GM10266 (cell line): Measurements from ENCODE around the gene CUTA.

Experiments
- DNase-seq: peaks from one replicate; pipeline ENCODE4 v3.0.0; 2012; ENCODE audit errors: extremely low spot score
- CTCF ChIP-seq: IDR thresholded peaks from 2 replicates; pipeline ENCODE4 v1.5.1; 2012; ENCODE audit warnings: mild to moderate bottlenecking, low read depth; ENCODE audit not compliant: control insufficient read depth, insufficient read depth; ENCODE audit errors: missing control alignments

Gene CUTA

GRCh38 chr6:33431880-33432541 is 14.1 kb upstream of the CUTA start:
- no peak for TF ChIP-seq CTCF
- DNase-seq: peak; percentile 55

- no peak for TF ChIP-seq CTCF
- DNase-seq: peak; percentile 95
Observed at GRCh38 chr6:33430991-33431879, 13.3 kb upstream of the CUTA start.

- TF ChIP-seq CTCF: no peak
- DNase-seq: no peak
Observed at GRCh38 chr6:33430334-33430733, 12.4 kb upstream of the CUTA start.

GRCh38 chr6:33429750-33430052 is 11.8 kb upstream of the CUTA start:
- DNase-seq: no peak
- TF ChIP-seq CTCF: no peak

DNA sequence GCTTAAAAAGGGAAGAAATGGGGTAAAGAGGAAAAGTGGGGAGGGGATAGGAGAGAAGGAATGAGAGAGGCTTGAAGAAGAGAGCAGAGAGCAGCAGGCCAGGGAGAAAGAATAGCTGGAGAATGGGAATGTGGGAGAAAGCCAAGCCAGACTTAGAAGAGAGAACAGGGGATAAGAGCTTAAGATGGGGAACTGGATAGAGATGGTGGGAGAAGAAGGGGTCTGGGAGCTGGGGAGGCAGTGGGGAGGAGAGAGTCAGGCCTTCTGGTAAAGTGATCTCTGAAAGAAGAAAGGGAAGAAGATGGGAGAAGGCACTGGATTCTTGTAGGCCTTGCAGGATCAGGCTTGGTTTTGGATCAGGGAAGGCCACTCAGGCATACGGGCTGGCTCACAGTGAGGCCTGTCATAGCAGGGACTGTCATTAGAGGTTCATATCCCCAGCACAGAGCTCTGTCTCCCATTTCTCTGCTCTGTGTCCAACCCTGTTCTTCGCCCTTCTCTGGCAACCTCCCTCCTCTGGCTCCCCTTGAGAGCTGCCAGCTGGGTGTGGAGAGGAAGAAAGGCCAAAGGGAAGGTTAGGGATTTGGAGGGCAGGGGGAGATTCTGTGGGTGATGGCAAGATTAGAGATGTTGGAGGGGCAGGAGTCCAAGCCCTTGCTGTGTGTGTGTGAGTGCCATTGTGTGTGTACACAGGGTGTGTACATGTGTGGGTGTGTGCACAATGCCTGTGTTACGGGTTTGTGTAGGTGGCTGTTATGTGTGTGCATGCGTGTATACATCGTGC is 11.3 kb upstream of the CUTA start:
- TF ChIP-seq CTCF: no peak
- no peak for DNase-seq

DNA sequence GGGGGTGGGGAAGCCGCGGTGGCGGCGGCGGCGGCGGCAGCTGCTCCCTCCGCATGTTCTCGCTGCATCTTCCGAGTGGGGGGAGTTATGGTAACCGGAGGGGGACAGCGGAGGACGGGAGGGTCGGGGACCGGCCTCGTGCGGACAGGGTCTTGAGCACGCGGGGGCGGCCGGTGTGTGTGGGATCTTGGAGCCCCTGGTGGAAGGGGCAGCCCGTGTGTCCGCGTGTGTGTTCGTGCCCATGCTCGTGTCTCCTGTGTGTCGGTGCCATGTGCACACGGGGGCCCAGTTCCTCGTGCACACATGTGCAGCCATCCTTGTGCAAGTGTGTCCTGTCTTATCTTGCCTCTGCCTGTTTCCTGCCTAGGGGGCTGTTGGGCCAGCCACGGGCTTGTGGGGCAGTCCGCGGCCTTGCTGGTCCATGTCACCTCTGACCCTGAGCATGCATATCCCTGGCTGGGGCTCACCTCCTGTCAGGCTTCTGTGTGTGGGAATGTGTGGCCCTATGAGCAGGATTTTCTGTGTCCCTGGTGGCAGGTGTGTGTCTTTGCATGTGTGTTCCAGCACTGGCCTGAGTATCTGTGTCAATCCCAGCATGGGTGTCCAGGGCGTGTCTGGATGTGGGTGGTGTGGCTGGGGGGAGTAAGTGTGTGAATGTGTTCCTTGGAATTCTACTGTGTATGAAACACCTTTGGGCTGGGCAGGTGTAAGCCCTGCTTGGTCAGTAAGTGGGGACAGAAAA is 10.5 kb upstream of the CUTA start:
- TF ChIP-seq CTCF: peak; percentile 11
- DNase-seq: peak; percentile 66
